Activated T-helper 1 cell treated with anti-CD3 and anti-CD28 coated beads, Interleukin-2, amount 50 U/mL, for 16 hours (primary cell): ENCODE measurements around the gene VSX2.

Source experiments
- DNase-seq, 2 donors: peaks; one replicate each; pipeline ENCODE4 v3.0.0-alpha.2; 2020; ENCODE audit warnings: low read depth in 1 of 2, low spot score in 1 of 2

VSX2 gene

GRCh38 chr14:74238974-74239847, at the start of gene VSX2:
Gene VSX2, plus strand, starts transcription at chr14:74239449. Its CDS starts 113 bp downstream, at chr14:74239562.
- no peak for DNase-seq

DNA sequence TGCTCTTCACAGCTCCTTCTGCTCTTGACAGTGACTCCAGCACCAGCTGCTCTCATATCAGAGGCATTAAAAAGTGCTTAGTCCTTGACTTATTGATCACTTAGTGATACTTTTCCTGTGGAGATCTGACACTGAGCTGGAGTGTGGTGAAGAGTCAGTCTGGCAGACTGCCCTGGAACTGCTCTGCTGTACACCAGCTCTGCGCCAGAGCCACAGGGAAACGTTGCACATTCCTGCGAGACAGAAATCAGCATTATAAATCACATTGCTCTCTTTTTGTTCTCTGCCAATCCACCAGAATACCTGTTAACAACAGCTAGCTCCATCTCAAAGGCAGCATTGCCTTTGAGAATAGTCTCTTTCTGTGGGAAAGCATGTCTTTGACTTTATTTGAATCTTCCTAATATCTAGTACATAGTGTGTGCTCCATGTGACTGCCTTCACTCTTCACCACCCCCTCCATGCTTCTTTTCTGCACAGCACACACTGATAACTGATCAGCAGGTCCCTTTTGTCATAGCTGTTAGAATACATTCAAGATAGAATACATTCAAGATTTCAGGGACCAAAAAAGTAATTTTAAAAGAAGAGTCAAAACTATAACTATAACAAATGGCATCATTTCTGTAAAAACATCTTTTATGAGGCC, 48.2 kb upstream of the VSX2 start:
- DNase-seq = no peak

GRCh38 chr14:74194506-74195274, 44.6 kb upstream of the VSX2 start:
- no peak for DNase-seq

DNA sequence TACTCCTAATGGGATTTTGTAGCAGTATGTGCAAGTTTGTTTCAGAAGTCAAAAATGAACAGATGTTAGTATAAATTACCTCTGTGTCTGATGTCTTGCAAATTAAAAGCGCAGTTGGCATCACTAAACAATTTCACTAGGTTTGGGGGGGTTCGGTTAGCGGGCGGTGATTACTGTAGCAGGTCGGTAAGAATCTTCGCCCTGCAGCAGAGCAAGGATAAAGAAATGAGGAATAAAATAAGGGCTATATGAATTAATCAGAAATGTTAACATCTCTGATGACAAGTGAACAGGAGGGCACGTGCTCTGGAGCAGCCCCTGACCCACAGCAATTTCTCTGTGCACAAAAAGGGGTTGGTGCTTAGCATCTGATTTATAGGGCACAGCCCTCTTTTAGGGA, 43.6 kb upstream of the VSX2 start:
- no peak for DNase-seq

DNA sequence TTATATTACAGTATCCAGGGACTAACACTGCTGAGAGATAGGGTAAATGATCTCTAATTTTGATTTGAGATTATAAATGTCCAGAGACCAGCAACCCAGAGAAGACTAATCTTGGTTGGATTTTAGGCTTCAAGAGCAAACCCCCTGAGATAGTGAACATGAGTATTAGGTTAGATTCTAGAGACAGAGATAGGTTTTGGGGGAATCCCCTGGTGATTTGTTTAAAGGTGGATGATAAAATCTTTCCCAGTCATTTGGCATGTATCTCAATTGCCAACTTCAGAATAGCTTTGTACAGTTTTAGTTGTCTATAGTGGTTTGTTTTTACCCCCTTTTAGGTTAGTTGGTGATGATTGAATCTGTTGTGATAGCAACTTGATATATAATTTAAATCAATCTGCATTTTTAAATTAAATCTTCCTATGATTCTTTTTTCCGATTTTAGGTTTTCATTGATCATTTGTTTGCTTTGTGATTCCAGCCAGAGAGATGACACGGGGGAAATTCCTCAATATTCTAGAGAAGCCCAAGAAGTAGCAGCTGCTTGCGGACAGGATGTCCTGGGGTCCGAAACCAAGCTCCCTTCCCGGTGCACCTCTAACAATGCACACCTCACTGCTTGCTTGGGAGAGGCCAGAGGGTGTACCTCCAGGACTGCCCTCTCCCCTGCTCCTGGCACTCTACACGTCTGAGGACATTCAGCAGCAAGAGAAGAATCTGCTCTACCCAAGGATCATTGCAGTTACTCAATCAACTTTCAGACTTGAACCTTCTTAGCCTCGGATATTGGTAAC, 40.6 kb upstream of the VSX2 start:
- DNase-seq = no peak

GRCh38 chr14:74202113-74202512, 37.1 kb upstream of the VSX2 start:
- DNase-seq = no peak

- no peak for DNase-seq
Observed at GRCh38 chr14:74203639-74204038, 35.6 kb upstream of the VSX2 start.

GRCh38 chr14:74204491-74204890, 34.8 kb upstream of the VSX2 start:
- no peak for DNase-seq

GRCh38 chr14:74205882-74206281, 33.4 kb upstream of the VSX2 start:
- no peak for DNase-seq

GRCh38 chr14:74207943-74208342, 31.3 kb upstream of the VSX2 start:
- DNase-seq = no peak

GRCh38 chr14:74208642-74209041, 30.6 kb upstream of the VSX2 start:
- DNase-seq = no peak

DNA sequence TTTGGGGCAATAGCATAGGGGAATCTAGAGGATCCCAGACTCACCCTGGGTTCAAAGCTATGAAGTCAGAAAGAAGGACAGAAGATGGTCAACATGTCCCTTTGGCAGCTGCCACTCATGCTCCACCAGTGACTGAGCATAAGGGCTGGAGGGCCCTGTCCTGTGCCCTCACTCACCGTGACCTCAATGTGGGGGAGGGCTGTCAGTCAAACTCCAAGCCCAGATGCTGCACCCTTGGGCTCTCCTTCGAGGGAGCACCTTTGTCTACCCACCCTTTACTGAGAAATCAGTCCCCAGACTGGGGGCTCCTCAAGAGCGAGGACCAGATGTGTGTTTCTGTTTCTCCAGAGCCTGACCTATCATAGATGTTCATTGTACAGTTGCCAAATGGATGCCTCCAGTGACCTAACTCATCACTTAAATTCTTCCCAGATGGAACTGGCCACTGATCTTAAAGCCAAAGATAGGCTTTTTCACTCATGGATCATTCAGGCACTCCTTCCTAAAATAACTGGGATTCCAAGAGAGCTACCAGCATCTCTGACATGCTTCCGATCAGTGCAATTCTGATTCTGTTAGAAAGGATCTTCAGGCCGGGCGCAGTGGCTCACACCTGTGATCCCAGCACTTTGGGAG, 27.2 kb upstream of the VSX2 start:
- DNase-seq = no peak

DNA sequence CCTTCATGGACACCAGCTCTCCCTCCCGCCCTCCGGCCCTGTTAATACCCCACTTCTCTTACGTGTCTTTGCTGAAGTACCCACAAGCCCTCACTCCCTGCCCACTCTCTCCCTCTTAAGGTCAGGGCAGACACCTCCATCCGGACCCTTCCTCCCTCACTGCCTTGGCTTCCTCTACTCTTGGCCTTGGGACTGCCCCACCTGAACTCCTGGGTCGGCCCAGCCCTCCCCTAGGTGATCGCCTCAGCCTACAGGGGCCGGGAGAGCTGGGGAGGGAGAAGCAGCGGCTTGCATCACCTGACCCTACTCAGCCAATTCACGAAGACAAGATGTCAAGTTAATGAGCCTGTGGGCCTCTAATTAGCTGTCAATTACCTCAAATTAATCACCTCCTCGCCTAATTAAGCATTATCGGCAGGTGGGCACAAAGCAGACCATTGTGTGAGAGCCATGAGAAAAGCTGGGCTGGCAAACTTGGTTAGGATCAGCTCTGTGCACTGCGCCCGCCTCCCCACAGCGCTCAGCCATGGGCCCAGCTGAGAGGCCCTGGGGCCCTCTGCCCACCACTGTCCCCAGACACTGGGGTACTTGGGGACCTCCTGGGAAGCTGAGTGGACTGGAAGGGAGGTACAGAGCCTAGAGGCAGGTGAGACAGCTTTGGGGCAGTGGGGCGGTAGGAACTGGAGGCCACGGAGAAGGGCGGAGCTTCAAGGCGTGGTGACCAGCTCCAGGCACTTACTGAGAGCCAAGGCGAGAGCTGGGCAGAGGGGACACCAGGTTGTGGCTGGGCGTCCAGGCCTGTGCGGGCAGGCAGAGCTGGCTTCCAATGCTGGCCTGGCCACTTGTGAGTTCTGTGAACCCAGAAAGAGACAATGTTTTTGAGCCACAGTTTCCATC, 25.1 kb upstream of the VSX2 start:
- DNase-seq = no peak

GRCh38 chr14:74216671-74217070, 22.6 kb upstream of the VSX2 start:
- no peak for DNase-seq

DNA sequence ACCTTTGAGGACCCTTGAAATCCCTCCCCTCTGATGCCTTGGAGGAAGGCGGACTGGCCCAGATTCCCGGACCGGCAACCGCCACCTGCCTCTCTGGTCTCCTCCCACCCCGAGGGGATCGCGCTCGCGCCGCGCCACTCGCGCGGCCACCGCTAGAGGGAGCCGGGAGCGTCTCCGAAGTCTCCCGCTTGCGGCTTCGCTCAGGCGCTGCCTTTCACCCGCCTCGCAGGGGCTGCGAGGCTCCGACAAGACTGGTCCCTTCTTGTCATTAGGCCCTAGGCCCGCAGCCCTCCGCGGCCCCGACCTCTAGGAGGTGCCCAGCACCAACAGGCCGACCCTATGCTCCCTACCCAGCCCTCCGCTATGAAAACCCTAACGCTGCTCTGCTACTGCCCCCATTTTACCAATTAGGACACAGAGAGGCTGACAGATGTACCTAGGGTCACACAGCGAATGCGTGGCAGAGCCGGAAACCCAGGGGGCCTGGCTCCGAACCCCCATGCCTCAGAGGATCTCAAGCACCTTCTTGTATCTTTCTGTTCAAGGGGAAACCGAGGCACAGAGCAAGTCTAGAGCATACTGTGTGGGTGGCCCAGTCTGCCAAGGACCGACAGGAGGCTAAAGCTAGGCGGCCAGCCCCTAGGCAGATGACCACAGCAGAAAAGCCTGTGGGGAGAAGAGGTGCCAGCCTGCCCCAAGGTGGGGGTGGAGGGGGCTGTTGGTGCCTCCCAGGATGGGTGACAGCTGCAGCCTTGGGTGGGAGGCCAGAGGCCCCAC, 21.4 kb upstream of the VSX2 start:
- peak; percentile 57 to 60 for DNase-seq

GRCh38 chr14:74218462-74218861, 20.8 kb upstream of the VSX2 start:
- DNase-seq = no peak

DNA sequence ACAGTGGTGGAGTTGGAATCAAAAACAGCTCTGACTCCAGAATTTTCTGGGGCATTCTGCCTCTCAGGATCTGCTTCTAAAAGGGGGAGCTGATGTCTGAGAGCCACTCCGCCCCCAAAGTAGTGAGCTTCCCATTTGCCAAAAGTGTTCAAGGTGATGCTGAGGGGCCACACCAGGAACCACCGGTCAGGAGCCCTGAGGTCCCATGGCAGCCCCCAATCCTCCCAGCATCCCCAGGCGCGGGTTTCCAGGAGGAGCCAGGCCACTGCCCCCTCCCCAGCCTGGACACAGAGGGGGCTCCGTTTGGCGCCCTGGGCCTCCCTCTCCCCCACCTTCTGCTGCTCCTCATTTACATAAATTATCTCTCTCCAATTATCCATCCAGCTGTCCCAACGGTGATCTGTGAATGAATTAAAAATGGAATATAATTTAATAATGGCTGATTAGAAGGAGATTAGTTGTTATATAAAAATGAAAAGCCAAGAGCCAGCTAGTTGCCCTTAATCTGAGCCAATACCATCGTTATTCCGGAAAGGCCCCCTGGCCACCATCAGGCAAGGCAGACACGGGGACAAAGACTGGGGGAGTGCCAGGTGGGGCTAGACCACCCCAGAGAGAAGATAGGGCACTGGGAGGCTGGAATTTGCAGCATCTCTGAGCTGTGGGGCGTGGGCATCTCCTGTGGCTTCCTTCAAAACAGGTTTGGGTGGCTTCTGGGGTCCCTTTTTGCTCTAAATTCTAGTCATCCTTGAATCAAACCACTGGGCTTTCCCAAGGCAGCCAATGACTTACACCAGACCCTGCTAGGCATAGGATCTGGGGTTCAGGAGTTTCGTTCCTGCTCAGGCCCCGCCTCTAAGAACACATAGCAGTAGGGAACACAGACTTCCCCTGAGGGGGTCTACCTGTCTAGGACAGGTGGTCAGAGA, 19.7 kb upstream of the VSX2 start:
- no peak for DNase-seq

DNA sequence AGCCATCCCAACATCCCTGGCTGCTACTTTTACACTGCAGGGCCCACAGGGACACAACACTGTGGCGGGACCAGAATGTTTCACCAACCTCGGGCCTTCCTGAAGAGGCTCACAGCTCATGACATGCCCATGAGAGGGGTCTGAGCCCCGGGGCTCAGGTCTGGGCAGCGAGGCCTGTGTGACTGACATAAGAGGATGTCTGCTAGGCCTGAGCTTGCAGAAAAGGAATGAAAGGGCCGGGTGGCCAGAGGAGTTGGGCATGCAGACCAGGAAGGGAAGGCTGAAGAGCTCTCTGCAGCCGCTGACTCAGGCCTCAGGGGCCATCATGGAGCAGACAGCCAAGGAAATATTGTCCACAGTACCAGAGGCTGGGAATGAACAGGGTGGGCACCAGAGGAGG, 18.3 kb upstream of the VSX2 start:
- DNase-seq = no peak
